A549 treated with CORT108297 at 1 μM for 4 hours (cell line): ENCODE data around the gene LHX2. TPM values are rescaled to one million over a fixed set of nuclear protein-coding genes. Genes with fewer than 3 reads are reported as not detected.

Experiments used
- total RNA-seq: library from RNA; stranded (reverse); fragments of 200-300 nt; extraction: Qiagen RNA extraction; gene quantifications from 5 replicates; pipeline ENCODE4 v1.2.3, GENCODE V29; 2022

The LHX2 gene
- total RNA-seq, result 2.8 to 6.0 TPM (median 4.7 TPM) in 5 replicates

GRCh38 chr9:124011460-124012301 is at the start of gene LHX2:
TSS of gene LHX2 (plus strand) at chr9:124011768. CDS start at chr9:124012349, 581 bp downstream.

Other genes with a start within 250 kb of the LHX2 start
- 9.9 to 12.0 TPM (median 11.1 TPM) in 5 replicates for gene DENND1A, start 81.6 kb upstream of the LHX2 start, total RNA-seq
- gene NEK6, start 246.2 kb downstream of the LHX2 start, total RNA-seq, result 52.9 to 75.1 TPM (median 71.9 TPM) in 5 replicates